22Rv1 (cell line): ENCODE data around the gene POTEI.
"Not testable (repeated sequence)": the region's sequence is repeated elsewhere in the genome, so short reads cannot be mapped to it uniquely, and the experiment has no call there.

Experiments used
- CTCF ChIP-seq: fragments of 450-650 bp; IDR thresholded peaks from 2 replicates; pipeline ENCODE4 v1.5.1; 2017; ENCODE audit warnings: mild to moderate bottlenecking
- ZFX ChIP-seq: fragments of 450-650 bp; IDR thresholded peaks from 2 replicates; pipeline ENCODE4 v1.6.1; 2017; ENCODE audit warnings: antibody characterized with exemption, borderline replicate concordance

GRCh38 chr2:130531225-130531624 is 22.1 kb upstream of the POTEI start:
- not testable (repeated sequence) for TF ChIP-seq CTCF, ZFX
